GM18498 (cell line): Measurements from ENCODE around the gene ATP8B4.
A peak's percentile ranks its signal among the peaks of the same experiment; 100 is the strongest.
"Not testable (repeated sequence)": the region's sequence is repeated elsewhere in the genome, so short reads cannot be mapped to it uniquely, and the experiment has no call there.

Experiments
- ATAC-seq: cut with Tn5 transposase; IDR thresholded peaks from one replicate; pipeline ENCODE4 v1.9.1; 2021; ENCODE audit warnings: mild to moderate bottlenecking, moderate library complexity; ENCODE audit not compliant: unreplicated experiment

ATP8B4 gene

GRCh38 chr15:50141856-50142255 lies 22.8 kb upstream of the ATP8B4 start:
- no peak for ATAC-seq

GRCh38 chr15:50140983-50141382 lies 21.9 kb upstream of the ATP8B4 start:
- ATAC-seq: no peak

DNA sequence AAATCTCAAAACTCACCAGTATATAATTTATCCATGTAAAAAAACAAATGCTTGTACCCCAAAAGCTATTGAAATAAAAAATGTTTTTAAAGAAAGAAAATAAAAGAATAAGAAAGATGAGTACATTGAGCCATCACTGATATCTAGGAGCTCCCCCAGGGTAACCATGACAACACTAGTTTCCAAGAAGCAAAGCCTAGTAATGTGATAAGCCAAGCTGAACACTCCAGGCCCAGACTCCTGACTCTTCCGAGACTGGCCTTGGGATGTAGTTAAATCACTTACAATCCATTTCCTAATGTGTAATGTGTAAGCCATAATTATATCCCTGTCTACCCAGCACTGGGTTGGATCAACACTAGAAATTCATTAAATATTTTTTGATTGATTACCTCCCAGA lies 21.1 kb upstream of the ATP8B4 start:
- ATAC-seq: no peak

DNA sequence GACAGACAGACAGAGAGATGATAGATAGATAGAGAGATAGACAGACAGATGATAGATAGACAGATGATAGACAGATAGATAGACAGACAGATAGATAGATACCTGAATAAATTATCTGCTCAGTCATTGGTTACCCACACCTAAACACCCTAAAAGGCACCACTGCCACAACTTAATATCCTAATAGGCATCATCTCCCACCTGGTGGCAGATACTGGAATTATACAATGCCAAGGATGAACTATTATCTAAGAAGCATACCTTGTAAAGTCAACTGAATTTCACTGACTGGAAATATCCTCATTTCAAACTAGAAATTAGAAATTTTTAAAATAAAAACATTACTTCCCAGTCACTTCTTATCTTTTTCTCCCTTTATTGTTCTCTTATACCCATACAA lies 19.4 kb upstream of the ATP8B4 start:
- ATAC-seq: no peak

GRCh38 chr15:50137893-50138292 lies 18.9 kb upstream of the ATP8B4 start:
- ATAC-seq: no peak

DNA sequence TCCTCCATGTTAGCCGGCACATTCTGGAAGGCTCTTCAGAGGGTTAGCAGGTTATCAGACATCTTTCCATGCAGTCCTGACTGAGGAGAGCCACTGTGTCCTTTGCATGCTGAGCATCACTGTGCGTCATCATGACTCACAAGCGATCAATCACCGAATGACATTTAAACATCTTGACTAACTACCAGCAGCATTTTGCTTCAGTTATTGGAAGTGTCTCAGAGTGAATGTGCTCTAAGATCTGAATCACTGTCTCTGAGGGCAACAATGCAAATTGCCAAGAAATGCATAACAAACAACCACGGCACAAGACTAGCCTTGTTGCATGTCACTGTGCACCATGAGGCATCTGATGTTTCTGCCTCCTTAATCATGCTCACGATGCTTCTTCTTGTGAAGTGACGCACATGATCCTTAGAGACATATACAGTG lies 18.3 kb upstream of the ATP8B4 start:
- ATAC-seq: no peak

DNA sequence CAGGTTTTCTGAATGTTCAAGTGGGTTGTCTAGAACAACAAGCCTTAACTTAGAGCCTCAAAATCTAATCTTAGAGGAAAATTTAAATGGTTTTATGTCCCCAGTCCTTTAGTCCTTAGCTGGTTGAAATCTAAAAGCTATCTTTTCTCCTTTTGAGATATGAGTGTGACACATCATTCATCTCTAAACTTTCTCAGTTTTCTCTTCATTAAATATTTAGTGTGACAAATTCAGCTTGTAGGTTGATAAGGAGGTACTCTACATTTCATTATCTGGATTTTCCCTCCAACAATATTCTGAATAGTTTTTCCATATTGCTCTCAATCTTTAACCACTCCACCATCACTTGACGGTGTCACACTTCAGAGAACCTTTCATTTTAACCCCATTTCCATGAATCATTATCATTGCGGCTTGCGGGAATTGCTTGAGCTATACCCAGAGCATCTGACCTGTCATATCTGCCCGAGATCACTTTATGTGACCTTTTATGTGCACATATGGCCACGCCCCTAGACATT lies 16.1 kb upstream of the ATP8B4 start:
- peak; percentile 62 for ATAC-seq

- peak; percentile 84 for ATAC-seq
Measured at GRCh38 chr15:50134524-50135024, 15.5 kb upstream of the ATP8B4 start.

DNA sequence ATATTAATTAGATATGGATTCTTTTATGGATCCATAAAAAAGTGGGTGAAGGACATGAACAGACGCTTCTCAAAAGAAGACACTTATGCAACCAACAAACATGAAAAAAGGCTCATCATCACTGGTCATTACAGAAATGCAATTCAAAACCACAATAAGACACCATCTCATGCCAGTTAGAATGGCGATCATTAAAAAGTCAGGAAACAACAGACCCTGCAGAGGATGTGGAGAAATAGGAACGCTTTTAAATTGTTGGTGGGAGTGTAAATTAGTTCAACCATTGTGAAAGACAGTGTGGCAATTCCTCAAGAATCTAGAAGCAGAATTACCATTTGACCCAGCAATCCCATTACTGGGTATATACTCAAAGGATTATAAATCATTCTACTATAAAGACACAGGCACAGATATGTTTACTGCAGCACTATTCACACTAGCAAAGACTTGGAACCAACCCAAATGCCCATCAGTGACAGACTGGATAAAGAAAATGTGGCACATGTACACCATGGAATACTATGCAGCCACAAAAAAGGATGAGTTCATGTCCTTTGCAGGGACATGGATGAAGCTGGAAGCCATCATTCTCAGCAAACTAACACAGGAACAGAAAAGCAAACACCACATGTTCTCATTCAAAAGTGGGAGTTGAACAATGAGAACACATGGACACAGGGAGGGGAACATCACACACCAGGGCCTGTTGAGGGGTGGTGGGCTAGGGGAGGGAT lies 13.4 kb upstream of the ATP8B4 start:
- ATAC-seq: not testable (repeated sequence)

DNA sequence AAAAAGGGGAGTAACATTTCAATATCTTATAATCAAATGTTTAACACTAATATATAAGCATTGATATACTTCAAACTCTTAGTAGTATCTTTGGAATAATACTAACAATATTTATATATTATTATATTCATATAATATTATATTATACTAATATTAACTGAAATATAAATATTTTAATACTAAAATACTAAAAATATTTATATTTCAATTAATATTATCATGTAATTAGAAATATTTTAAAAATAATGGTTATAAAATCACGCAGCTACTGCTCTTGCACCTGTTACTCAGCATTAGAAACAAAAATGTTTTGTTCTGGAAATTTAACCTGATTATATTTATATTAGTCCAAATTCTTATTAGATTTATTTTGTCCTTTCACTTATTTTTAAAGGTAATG lies 12.6 kb upstream of the ATP8B4 start:
- no peak for ATAC-seq

- no peak for ATAC-seq
Measured at GRCh38 chr15:50128266-50128665, 9.2 kb upstream of the ATP8B4 start.

- ATAC-seq: no peak
Measured at GRCh38 chr15:50127255-50127777, 8.3 kb upstream of the ATP8B4 start.

DNA sequence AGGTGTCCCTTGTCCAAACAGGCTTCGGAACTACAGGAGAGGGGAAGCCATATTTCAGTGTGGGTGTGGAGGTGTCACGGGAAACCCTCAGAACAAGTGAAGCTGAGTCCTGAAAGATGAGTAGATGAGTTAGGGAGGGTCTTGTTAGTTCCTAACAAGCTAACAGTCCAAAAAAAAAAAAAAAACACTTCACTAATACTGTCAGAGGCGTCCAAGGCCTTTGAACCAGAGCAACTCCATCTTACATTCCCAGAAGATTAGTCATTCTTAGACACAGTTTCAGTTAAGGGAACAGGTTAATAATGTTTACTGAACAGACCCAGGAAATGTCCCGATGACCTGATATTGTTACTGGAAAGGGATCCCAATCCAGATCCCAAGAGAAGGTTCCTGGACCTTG lies 7.0 kb upstream of the ATP8B4 start:
- ATAC-seq: no peak

DNA sequence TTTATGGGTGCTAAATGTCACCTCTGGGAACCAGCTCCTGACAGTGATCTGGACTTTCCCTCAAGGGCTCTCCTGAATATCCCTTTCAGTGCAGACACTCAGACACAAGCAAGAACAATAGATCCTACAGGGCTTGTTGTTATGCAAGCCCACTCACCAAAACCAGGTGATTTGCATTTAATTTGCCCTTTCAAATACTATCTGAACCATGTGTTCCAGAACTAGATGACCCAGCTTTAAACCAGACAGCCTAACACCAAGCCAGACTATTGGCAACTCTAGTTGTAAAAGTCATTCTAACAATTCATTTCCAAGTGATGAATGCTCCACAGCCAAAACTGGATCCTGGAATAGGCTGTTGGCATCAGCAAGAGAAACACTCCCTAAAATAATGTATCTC lies 5.6 kb upstream of the ATP8B4 start:
- no peak for ATAC-seq

DNA sequence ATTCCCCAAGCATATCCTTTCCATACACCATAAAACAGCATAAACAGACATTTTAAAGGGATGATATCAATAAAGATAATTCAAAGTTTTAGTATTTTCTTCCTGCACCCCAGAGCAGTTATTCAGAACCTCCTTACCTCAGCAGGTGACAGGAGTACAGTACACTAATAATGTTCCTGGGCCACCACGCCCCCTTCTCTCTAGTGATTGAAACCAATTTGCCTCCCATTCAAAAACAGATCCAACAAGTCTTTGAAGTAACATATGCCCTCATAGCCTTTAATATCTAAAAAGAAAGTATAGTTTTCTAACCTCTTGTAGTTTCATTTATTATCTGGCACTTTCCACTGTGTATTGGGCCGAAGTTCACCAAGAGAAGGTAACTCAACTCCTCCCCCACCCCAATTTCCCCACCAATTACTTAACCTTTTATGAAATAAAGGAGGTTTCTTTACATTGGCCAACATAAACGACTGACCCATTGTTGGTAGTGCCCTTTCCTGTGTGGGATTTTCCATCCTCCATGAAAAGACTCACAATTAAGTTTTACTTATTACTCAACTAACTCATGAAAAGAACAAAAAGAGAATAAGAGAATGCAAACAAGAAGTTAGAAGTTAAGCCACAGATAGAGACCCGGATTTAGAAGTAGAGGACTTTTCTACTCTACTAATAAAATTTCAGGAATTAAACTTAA lies 5.0 kb upstream of the ATP8B4 start:
- no peak for ATAC-seq

GRCh38 chr15:50120729-50121128 lies 1.7 kb upstream of the ATP8B4 start:
- no peak for ATAC-seq

DNA sequence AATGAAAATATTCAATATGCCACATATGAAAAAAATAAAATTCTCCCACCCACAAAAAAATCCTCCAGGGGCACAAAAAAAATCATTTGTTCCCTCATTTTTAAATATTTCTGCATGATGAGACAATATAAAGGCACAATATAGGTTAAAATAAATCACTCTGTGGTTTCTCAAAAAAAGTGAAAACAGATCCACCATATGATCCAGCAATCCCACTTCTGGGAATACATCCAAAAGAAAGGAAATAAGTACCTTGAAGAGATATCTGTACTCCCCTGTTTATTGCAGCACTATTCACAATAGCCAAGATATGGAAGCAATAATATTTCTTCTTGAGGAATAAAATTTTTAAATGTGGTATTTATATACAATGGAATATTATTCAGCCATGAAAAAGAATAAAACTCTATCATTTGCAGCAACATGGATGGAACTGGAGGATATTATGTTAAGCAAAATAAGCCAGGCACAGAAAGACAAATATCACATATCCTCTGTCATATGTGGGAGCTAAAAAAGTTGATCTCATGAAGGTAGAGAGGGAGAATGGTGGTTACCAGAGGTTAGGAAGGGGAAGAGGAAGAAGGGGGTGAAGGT lies 1.5 kb downstream of the ATP8B4 start:
- no peak for ATAC-seq

DNA sequence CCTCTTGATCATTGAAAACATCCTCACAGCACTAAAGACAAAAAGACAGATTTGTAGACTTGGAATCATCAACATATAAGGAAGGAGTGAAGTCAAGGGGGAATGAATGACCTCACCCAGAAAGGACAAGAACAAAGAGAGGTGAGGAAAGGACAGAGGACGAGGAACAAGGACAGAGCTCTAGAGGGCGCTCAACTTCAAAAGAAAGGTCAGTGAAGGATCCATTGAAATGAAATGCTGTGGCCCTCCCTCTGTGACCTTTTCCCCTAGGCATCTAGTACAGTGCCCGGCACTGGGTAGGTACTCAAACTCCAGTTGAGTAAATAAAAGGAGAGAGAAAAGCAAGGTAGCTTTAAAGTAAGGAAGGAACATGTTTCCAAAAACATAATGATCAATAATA lies 2.6 kb downstream of the ATP8B4 start:
- ATAC-seq: no peak

DNA sequence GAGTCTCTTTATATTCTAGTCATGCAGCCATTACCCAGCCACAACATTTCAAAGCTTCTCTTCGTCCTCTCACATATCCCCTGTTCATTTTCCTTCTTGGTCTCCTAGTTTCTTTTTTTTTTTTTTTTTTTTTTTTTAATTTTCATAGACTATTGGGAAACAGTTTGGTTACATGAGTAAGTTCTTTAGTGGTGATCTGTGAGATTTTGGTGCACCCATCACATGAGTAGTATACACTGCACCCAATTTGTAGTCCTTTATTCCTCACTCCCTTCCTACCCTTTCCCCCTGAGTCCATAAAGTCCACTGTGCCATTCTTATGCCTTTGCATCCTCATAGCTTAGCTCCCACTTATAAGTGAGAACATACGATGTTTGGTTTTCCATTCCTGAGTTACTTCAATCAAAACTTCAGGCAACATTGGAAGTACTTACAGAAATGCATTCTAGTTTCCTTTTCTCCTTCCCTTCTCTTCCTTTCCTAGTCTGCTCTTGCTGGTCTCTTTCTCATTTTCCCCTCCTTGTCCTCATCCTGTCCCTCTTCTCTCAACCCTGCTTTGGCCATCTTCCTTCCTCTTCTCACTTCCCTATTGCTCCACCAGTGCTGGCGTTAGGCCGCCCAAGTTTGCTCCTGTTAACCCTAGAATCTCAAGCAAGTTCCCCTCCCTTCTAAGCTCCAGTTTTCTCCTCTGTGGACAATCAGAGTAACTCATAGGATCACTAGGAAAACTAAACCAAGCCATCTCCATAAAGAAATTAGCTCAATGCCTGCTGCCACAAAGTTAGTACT lies 4.8 kb downstream of the ATP8B4 start:
- ATAC-seq: no peak

DNA sequence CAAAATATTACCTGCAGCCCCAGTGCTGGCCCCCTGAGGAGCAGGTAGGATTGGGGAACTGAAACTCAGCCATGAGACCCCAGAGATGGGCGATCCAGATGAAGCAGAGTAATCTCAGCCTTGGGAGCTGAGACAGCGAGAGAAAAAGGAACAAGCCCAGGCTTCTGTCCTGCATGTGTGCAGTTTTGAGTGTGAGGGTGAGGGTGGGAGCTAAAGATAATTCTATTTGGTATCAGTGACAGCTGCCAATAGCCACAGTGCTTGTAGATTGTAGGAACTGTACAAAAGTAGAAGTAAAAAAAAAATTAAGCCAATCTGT lies 5.9 kb downstream of the ATP8B4 start:
- peak; percentile 40 for ATAC-seq
